GM21360 (cell line): Measurements from ENCODE around the gene ERAS.
"Not testable (repeated sequence)": the region's sequence is repeated elsewhere in the genome, so short reads cannot be mapped to it uniquely, and the experiment has no call there.

Experiments used
- ATAC-seq: cut with Tn5 transposase; IDR thresholded peaks from one replicate; pipeline ENCODE4 v1.9.1; 2021; ENCODE audit warnings: mild to moderate bottlenecking, moderate library complexity; ENCODE audit not compliant: unreplicated experiment

The ERAS gene

GRCh38 chrX:48794911-48795515 is 31.3 kb upstream of the ERAS start:
- no peak for ATAC-seq

DNA sequence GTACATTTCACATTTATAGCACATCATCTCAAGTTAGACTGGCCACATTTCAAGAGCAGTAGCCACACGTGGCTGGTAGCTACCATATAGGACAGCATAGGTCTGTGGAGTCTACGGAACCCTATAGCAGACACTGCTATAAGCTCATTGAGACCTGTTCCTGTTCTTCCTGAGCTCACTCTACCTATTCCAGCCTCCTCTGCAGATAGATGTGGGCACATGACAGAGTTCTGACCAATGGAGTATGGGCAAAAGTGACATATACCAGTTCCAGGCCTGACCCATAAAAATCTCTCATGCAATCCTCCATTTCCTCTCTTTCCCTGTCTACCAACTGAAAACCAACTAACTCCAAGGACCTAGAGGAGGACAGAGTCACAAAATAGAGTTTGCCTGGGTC is 28.0 kb upstream of the ERAS start:
- ATAC-seq: no peak

- ATAC-seq: no peak
Measured at GRCh38 chrX:48800574-48801279, 25.6 kb upstream of the ERAS start.

- ATAC-seq: peak; percentile 86
Measured at GRCh38 chrX:48801280-48802088, 24.8 kb upstream of the ERAS start, which contains the start of gene HDAC6. Gene HDAC6, plus strand, starts transcription at chrX:48802067. Its CDS starts 626 bp downstream, at chrX:48802693.

DNA sequence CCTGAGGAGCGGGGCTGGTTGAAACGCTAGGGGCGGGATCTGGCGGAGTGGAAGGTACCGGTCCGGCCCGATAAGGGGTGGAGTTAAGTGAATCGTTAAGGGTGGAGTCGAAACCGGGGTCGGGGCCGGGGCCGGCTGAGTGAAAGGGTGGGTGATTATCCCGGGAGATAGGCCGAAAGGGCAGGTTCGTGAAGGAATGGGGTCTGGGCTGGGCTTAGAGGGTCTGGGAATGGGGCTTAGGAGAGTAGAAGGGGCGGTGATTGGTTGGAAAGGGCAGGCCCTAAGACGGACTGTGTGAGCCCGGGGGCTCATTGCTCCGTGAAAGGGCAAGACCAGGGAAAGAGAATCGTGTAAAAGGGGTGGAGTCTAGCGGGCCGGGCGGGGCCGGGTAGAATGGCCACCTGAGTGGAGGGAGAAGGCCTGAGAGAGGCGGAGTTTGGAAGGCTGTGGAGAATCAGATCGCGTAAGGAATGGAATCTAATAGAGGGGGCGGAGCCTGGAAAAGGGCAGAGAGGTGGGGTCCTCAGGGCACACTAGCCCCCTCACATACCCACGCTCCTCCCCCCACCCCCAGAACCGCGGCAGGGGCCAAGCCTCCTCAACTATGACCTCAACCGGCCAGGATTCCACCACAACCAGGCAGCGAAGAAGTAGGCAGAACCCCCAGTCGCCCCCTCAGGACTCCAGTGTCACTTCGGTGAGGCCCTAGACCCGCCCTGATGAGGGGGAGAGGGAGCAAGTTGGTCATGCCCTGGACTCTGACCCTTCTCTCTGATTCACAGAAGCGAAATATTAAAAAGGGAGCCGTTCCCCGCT is 24.0 kb upstream of the ERAS start:
- ATAC-seq: peak; percentile 40

- ATAC-seq: no peak
Measured at GRCh38 chrX:48802905-48803200, 23.5 kb upstream of the ERAS start.

DNA sequence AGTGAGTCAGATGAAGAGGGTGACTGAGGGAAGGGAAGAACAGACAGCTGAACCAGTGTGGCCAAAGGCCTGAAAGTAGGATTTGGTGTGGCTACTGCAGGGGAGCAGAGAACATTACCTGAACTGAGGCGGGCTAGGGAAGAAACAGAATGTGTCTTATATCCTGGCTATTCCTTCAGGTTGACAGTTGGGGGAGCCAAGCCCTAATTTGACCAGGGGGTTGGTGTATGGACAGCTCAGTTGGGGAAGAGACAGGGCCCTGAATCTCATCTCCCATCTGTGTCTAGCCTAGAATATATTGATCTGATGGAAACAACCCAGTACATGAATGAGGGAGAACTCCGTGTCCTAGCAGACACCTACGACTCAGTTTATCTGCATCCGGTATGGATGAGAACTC is 20.2 kb upstream of the ERAS start:
- no peak for ATAC-seq

- no peak for ATAC-seq
Measured at GRCh38 chrX:48813644-48814043, 12.7 kb upstream of the ERAS start.

GRCh38 chrX:48814722-48815121 is 11.6 kb upstream of the ERAS start:
- ATAC-seq: no peak

DNA sequence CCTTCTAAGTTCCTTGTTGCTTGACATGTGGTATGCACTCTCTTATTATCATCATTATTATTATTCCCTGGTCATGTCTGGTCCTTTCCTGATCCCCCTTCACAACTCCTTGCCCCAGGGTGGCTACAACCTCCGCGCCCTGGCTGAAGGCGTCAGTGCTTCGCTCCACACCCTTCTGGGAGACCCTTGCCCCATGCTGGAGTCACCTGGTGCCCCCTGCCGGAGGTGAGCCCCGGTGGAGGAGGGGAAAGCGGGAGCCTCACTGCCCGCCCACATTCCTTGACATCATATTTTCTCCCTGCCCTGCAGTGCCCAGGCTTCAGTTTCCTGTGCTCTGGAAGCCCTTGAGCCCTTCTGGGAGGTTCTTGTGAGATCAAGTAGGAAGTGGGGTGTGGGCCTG is 11.0 kb upstream of the ERAS start:
- ATAC-seq: no peak

- ATAC-seq: no peak
Measured at GRCh38 chrX:48816014-48816810, 10.1 kb upstream of the ERAS start.

- ATAC-seq: no peak
Measured at GRCh38 chrX:48818098-48818497, 8.2 kb upstream of the ERAS start.

GRCh38 chrX:48818866-48819265 is 7.4 kb upstream of the ERAS start:
- no peak for ATAC-seq

DNA sequence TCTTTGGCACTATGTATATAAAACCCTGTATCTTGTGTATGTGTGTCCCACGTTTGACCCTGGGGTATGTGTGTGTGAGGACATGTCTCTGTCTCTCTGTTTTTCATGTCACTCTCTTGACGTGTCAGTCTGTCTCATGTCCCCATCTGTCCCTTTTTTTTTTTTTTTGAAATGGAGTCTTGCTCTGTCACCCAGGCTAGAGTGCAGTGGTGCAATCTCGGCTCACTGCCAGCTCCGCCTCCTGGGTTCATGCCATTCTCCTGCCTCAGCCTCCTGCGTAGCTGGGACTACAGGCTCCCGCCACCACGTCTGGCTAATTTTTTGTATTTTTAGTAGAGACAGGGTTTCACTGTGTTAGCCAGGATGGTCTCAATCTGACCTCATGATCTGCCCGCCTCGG is 6.9 kb upstream of the ERAS start:
- ATAC-seq: not testable (repeated sequence)

DNA sequence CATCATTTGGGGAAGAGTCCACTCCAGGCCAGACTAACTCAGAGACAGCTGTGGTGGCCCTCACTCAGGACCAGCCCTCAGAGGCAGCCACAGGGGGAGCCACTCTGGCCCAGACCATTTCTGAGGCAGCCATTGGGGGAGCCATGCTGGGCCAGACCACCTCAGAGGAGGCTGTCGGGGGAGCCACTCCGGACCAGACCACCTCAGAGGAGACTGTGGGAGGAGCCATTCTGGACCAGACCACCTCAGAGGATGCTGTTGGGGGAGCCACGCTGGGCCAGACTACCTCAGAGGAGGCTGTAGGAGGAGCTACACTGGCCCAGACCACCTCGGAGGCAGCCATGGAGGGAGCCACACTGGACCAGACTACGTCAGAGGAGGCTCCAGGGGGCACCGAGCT is 3.3 kb upstream of the ERAS start:
- ATAC-seq: no peak

DNA sequence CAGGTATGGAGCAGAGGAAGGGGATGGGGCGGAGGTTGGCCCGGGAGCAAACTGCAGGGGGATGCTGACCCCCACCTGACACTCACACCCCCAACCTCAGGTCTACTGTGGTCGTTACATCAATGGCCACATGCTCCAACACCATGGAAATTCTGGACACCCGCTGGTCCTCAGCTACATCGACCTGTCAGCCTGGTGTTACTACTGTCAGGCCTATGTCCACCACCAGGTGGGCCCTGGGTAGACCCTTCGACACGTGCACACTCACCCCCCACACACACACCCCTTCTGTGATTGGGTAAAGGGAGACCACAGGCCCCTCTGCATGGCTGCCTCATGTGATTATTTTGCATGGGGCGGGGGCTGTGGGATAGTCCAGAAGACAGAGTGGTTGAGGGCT is 2.2 kb upstream of the ERAS start:
- ATAC-seq: no peak

- no peak for ATAC-seq
Measured at GRCh38 chrX:48826876-48827653, 752 bp downstream of the ERAS start.

GRCh38 chrX:48827654-48827968 is 1.3 kb downstream of the ERAS start:
- no peak for ATAC-seq

GRCh38 chrX:48829016-48829735 is 2.9 kb downstream of the ERAS start:
- no peak for ATAC-seq
